HepG2 (cell line): Measurements from ENCODE around the gene SPAG4. TPM values are rescaled to one million over a fixed set of nuclear protein-coding genes. Genes with fewer than 3 reads are reported as not detected.
A peak's percentile ranks its signal among the peaks of the same experiment; 100 is the strongest.

Source experiments
- ATAC-seq: fragments of 200-7000 bp; cut with Tn5 transposase; 3 replicates; pipeline ENCODE4 v1.9.1; 2020; ENCODE audit warnings: mild to moderate bottlenecking, moderate library complexity
- BruUV-seq: library from RNA; stranded (reverse); fragments of 400-500 nt; replicated peaks from 2 replicates; lab custom pipeline; 2021; lab: Mats Ljungman, UMichigan
- CTCF ChIA-PET: fragments of 300-600 bp; formaldehyde crosslinking; extraction: SDS; loops from one replicate; lab custom pipeline; 2021; ENCODE audit warnings: low total read pairs, inconsistent platforms, low intra/inter-chr PET ratio; lab: Yijun Ruan, JAX
- POLR2A ChIA-PET: fragments of 350-600 bp; sonication (Branson Sonifier 250); formaldehyde crosslinking; loops from one replicate; lab custom pipeline; 2020; ENCODE audit warnings: antibody characterized with exemption, inconsistent platforms; lab: Yijun Ruan, JAX
- DNase-seq: peaks from one replicate; pipeline ENCODE4 v3.0.0-alpha.2; 2015; ENCODE audit warnings: low spot score
- FAIRE-seq: peaks from 3 replicates; lab custom pipeline; 2011; peaks lifted over from hg19 to GRCh38; lab: Jason Lieb, UNC
- H2AFZ ChIP-seq: one replicate; pipeline ENCODE4 v1.6.1; 2011; ENCODE audit warnings: low read length, inconsistent platforms
- H3K27ac ChIP-seq: fragments of 300-600 bp; 3 replicates; pipeline ENCODE4 v1.8.0; 2011; ENCODE audit warnings: mixed run types, mild to moderate bottlenecking, mixed read lengths, low read length, inconsistent platforms; ENCODE audit not compliant: insufficient read depth; ENCODE audit errors: extremely low read length
- H3K27me3 ChIP-seq, 2 experiments: fragments of 200-600 bp in 1 of 2; 2 replicates in 1 of 2; 3 replicates in 1 of 2; pipeline versions ENCODE4 v1.6.0 to v1.8.0; 2011; ENCODE audit warnings: low read length in 2 of 2, mild to moderate bottlenecking in 2 of 2, moderate library complexity in 2 of 2, inconsistent platforms in 1 of 2; ENCODE audit not compliant: insufficient read depth in 2 of 2, control insufficient read depth in 1 of 2
- H3K36me3 ChIP-seq, 2 experiments: fragments of 200-600 bp in 1 of 2; replicated peaks in 1 of 2; 2 replicates in 1 of 2; 3 replicates in 1 of 2; pipeline versions ENCODE4 v1.5.1 to v1.8.0; 2011; ENCODE audit warnings: low read length in 2 of 2, inconsistent platforms in 1 of 2; ENCODE audit not compliant: insufficient read depth in 2 of 2, control insufficient read depth in 1 of 2
- H3K4me1 ChIP-seq: 2 replicates; pipeline ENCODE4 v1.5.1; 2012; ENCODE audit warnings: low read length, inconsistent platforms; ENCODE audit not compliant: insufficient read depth
- H3K4me2 ChIP-seq: 2 replicates; pipeline ENCODE4 v1.6.0; 2011; ENCODE audit warnings: low read depth, low read length, inconsistent platforms
- H3K4me3 ChIP-seq, 3 experiments: fragments of 200-600 bp in 1 of 3; sonication (generic), shearing (Covaris generic) in 1 of 3; replicated peaks in 1 of 3; 2 replicates each; pipeline ENCODE4 v1.5.1; 2011 to 2016; ENCODE audit warnings: low read length in 3 of 3, inconsistent platforms in 2 of 3, low read depth in 2 of 3, mild to moderate bottlenecking in 2 of 3, control low read depth in 1 of 3, mixed read lengths in 1 of 3; ENCODE audit not compliant: insufficient read depth in 1 of 3
- H3K79me2 ChIP-seq: one replicate; pipeline ENCODE4 v1.6.1; 2011; ENCODE audit warnings: low read length, inconsistent platforms; ENCODE audit not compliant: insufficient read depth
- H3K9ac ChIP-seq: 2 replicates; pipeline ENCODE4 v1.6.0; 2011; ENCODE audit warnings: mild to moderate bottlenecking, low read depth, low read length, inconsistent platforms; ENCODE audit not compliant: insufficient read depth
- H3K9me3 ChIP-seq: 2 replicates; pipeline ENCODE4 v1.5.1; 2012; ENCODE audit warnings: mild to moderate bottlenecking, low read length
- H4K20me1 ChIP-seq: 2 replicates; pipeline ENCODE4 v1.6.0; 2011; ENCODE audit warnings: inconsistent platforms, mild to moderate bottlenecking, low read length, moderate library complexity; ENCODE audit not compliant: insufficient read depth
- ATF7-NPFF ChIP-seq: sonication (generic); formaldehyde crosslinking; IDR thresholded peaks from 2 replicates; pipeline ENCODE4 v1.8.1; 2023; ENCODE audit warnings: mild to moderate bottlenecking, low read depth, missing genetic modification reagents, moderate library complexity
- ATM ChIP-seq: fragments of 450-650 bp; IDR thresholded peaks from 2 replicates; pipeline ENCODE4 v1.7.1; 2017; ENCODE audit warnings: mild to moderate bottlenecking, borderline replicate concordance
- CEBPB ChIP-seq: IDR thresholded peaks from 2 replicates; pipeline ENCODE4 v1.6.1; 2011; ENCODE audit warnings: low read depth, low read length, improper control_type of control experiment, borderline replicate concordance
- CTCF ChIP-seq: sonication (generic); formaldehyde crosslinking; IDR thresholded peaks from 2 replicates; pipeline ENCODE4 v1.5.0; 2020; ENCODE audit warnings: mild to moderate bottlenecking, missing genetic modification reagents, moderate library complexity
- KDM2A ChIP-seq: sonication (generic); formaldehyde crosslinking; IDR thresholded peaks from 2 replicates; pipeline ENCODE4 v1.4.0; 2020; ENCODE audit warnings: low read depth, missing genetic modification reagents, borderline replicate concordance
- NFE2 ChIP-seq: sonication (generic); formaldehyde crosslinking; IDR thresholded peaks from 2 replicates; pipeline ENCODE4 v1.4.0; 2020; ENCODE audit warnings: missing genetic modification reagents
- RBM22 ChIP-seq: fragments of 200-400 bp; formaldehyde crosslinking; optimal IDR thresholded peaks from 2 replicates; pipeline ENCODE3; 2017; ENCODE audit warnings: mild to moderate bottlenecking, low read length, moderate library complexity
- SYNCRIP ChIP-seq: fragments of 200-400 bp; formaldehyde crosslinking; IDR thresholded peaks from 2 replicates; pipeline ENCODE4 v1.6.1; 2018; ENCODE audit warnings: mild to moderate bottlenecking, low read depth, low read length; ENCODE audit not compliant: insufficient read depth
- ZBTB14 ChIP-seq: sonication (generic); formaldehyde crosslinking; IDR thresholded peaks from 2 replicates; pipeline ENCODE4 v1.4.0; 2020; ENCODE audit warnings: missing genetic modification reagents
- ZC3H4 ChIP-seq: sonication (generic); formaldehyde crosslinking; IDR thresholded peaks from 2 replicates; pipeline ENCODE4 v1.4.0; 2020; ENCODE audit warnings: missing genetic modification reagents, borderline replicate concordance
- ZNF160 ChIP-seq: sonication (generic); formaldehyde crosslinking; IDR thresholded peaks from 2 replicates; pipeline ENCODE4 v1.8.0; 2022; ENCODE audit warnings: mild to moderate bottlenecking, inconsistent platforms, missing genetic modification reagents
- ZNF816 ChIP-seq: sonication (generic); formaldehyde crosslinking; IDR thresholded peaks from 2 replicates; pipeline ENCODE4 v1.8.0; 2022; ENCODE audit warnings: missing genetic modification reagents, mild to moderate bottlenecking, borderline replicate concordance
- WGBS: methylation state at CpG from one replicate; pipeline ENCODE4 v1.1.6; 2017; ENCODE audit warnings: low lambda C conversion rate; 5-methylcytosine and 5-hydroxymethylcytosine counted together
- in situ Hi-C: cut with HindIII; loops from 2 replicates; pipeline ENCODE4 v1.10.0; 2017; ENCODE audit warnings: low pct_unique_long_range_greater_than_20kb; ENCODE audit not compliant: extremely low pct_ligation_motif_present
- intact Hi-C: fragments of 100-400 bp; cut with micrococcal nuclease; formaldehyde crosslinking; loops from one replicate; pipeline ENCODE4 v1.10.0; 2022; ENCODE audit not compliant: unreplicated experiment
- polyA plus RNA-seq, 8 experiments: library from polyadenylated mRNA; depleted of rRNA in 3 of 8; stranded (reverse) in 7 of 8; unstranded in 1 of 8; fragments of >200 nt; fragmentation: Illumina TruSeq in 4 of 8; extraction: Trizol in 4 of 8; gene quantifications; 2 replicates each; pipeline versions ENCODE4 v1.2.1 to v1.2.3, GENCODE V29; 2011 to 2016; ENCODE audit warnings: low read depth in 4 of 8, missing spikeins in 1 of 8, mixed read lengths in 1 of 8; ENCODE audit not compliant: insufficient read depth in 1 of 8
- total RNA-seq, 5 experiments: library from RNA; depleted of rRNA; stranded (reverse); fragments of >200 nt; fragmentation: Illumina TruSeq; extraction: Trizol; gene quantifications; 2 replicates each; pipeline ENCODE4 v1.2.3, GENCODE V29; 2016; ENCODE audit warnings: low read depth in 1 of 5

Gene SPAG4
- total and polyA plus RNA-seq, 2 of the 13 experiments (the other 11 are each of a cell fraction or from before 2014, with no cell fraction given), result 5.8 to 137 TPM

GRCh38 chr20:35619196-35620095 lies 3.8 kb downstream of the SPAG4 start (continued):
- TF ChIP-seq CTCF (CRISPR knock-in tag) (peak; percentile 93), ZNF160 (CRISPR knock-in tag) (peak; percentile 91; the same call in 1 of the 2 replicates), ATF7-NPFF (CRISPR knock-in tag) (peak; percentile 96)
- TF ChIP-seq, all 625 proteins: peak for 433

- BruUV-seq, result no TSS peak
- TF ChIP-seq ZBTB14 (CRISPR knock-in tag) (no peak), ZNF816 (CRISPR knock-in tag) (no peak), KDM2A (CRISPR knock-in tag) (0 out of 2 replicates have a peak, but pooled peaks have one; percentile 18), NFE2 (CRISPR knock-in tag) (no peak), CEBPB (no peak), SYNCRIP (no peak), ATM (no peak), RBM22 (peak; percentile 68), ZC3H4 (CRISPR knock-in tag) (0 out of 2 replicates have a peak, but pooled peaks have one; percentile 61)
These were observed 5.4 kb downstream of the SPAG4 start for GRCh38 chr20:35620818-35621559.

More at GRCh38 chr20:35620818-35621559, 5.4 kb downstream of the SPAG4 start:
- DNase-seq (no peak), FAIRE-seq (no peak), ATAC-seq (no peak)
- H4K20me1 ChIP-seq, result no peaks in the 10 kb centered on the region; the same call in 1 of the 2 replicates
- peaks cover 13 to 24% of the 10 kb centered on the region in 2 experiments for H3K36me3 ChIP-seq
- H3K9ac ChIP-seq, result no peak overlapping the region
- intact Hi-C loops, result no loop called here
- H3K4me3 ChIP-seq, result no peak overlapping the region
- H3K27me3 ChIP-seq, result peaks cover 0 to 7% of the 10 kb centered on the region in 2 experiments; a peak in 1 of 5 replicates
- peaks cover 22% of the 10 kb centered on the region for H3K4me1 ChIP-seq
- no peak overlapping the region for H3K4me2 ChIP-seq
- ChIA-PET CTCF (no interaction called here), POLR2A (interaction anchor here (0.7 to 6.7 kb wide), 3 partner anchors 43 to 122 kb away, joined by 4 to 152 read pairs (median 50); partner anchors contain the start of genes CPNE1, RBM12 and RBM39)
- in situ Hi-C loops, result no loop called here
- WGBS, result 96% methylated on average over 11 of the region's 11 CpGs
- H3K9me3 ChIP-seq, result no peaks in the 10 kb centered on the region
- H2AFZ ChIP-seq, result no peak overlapping the region
- H3K27ac ChIP-seq, result no peak overlapping the region
- H3K79me2 ChIP-seq, result peaks cover 15% of the 10 kb centered on the region
